Hematopoietic multipotent progenitor cell treated with erythropoietin and hydrocortisone succinate and interleukin-3 and kit ligand, for 6 days (in vitro differentiated cells): ENCODE measurements around the gene CDH23.
A peak's percentile ranks its signal among the peaks of the same experiment; 100 is the strongest.

ENCODE experiments used
- DNase-seq: peaks from one replicate; pipeline ENCODE4 v3.0.0-alpha.2; 2015

CDH23 gene

GRCh38 chr10:71569775-71570588 is 173.3 kb downstream of the CDH23 start:
- peak; percentile 83 for DNase-seq

GRCh38 chr10:71571460-71572175 is 174.9 kb downstream of the CDH23 start:
- no peak for DNase-seq

GRCh38 chr10:71572962-71573361 is 176.2 kb downstream of the CDH23 start:
- DNase-seq = no peak

GRCh38 chr10:71573562-71574518 is 177.1 kb downstream of the CDH23 start:
- DNase-seq = no peak

GRCh38 chr10:71575451-71575850 is 178.7 kb downstream of the CDH23 start:
- no peak for DNase-seq

- no peak for DNase-seq
These were observed 179.4 kb downstream of the CDH23 start for GRCh38 chr10:71575934-71576801.

GRCh38 chr10:71576842-71577241 is 180.1 kb downstream of the CDH23 start:
- DNase-seq = no peak

- no peak for DNase-seq
These were observed 180.6 kb downstream of the CDH23 start for GRCh38 chr10:71577345-71577744.

GRCh38 chr10:71578069-71578468 is 181.3 kb downstream of the CDH23 start:
- no peak for DNase-seq

GRCh38 chr10:71579668-71580067 is 182.9 kb downstream of the CDH23 start:
- no peak for DNase-seq

GRCh38 chr10:71580415-71580814 is 183.7 kb downstream of the CDH23 start:
- DNase-seq = no peak

GRCh38 chr10:71580926-71581325 is 184.2 kb downstream of the CDH23 start:
- no peak for DNase-seq

- DNase-seq = no peak
These were observed 184.7 kb downstream of the CDH23 start for GRCh38 chr10:71581376-71581775.

GRCh38 chr10:71582019-71582418 is 185.3 kb downstream of the CDH23 start:
- peak; percentile 48 for DNase-seq

- no peak for DNase-seq
These were observed 186.1 kb downstream of the CDH23 start for GRCh38 chr10:71582506-71583475.

- no peak for DNase-seq
These were observed 187.7 kb downstream of the CDH23 start for GRCh38 chr10:71584461-71584860.

GRCh38 chr10:71584902-71585563 is 188.3 kb downstream of the CDH23 start:
- no peak for DNase-seq

- no peak for DNase-seq
These were observed 189.0 kb downstream of the CDH23 start for GRCh38 chr10:71585564-71586290.

- DNase-seq = no peak
These were observed 191.3 kb downstream of the CDH23 start for GRCh38 chr10:71587941-71588573.
